GM03348 (cell line): ENCODE measurements around the gene SMLR1.
A peak's percentile ranks its signal among the peaks of the same experiment; 100 is the strongest.

Experiments used
- DNase-seq: peaks from one replicate; pipeline ENCODE4 v3.0.0; 2012; ENCODE audit warnings: low spot score

SMLR1 gene

GRCh38 chr6:130851026-130851425, 23.8 kb downstream of the SMLR1 start:
- no peak for DNase-seq

GRCh38 chr6:130852844-130853554, 25.8 kb downstream of the SMLR1 start:
- DNase-seq: no peak

- DNase-seq: peak; percentile 62
Measured at GRCh38 chr6:130853555-130854183, 26.5 kb downstream of the SMLR1 start.

GRCh38 chr6:130858054-130858453, 30.8 kb downstream of the SMLR1 start:
- DNase-seq: no peak

GRCh38 chr6:130858498-130859160, 31.4 kb downstream of the SMLR1 start:
- no peak for DNase-seq

- DNase-seq: no peak
Measured at GRCh38 chr6:130859161-130859867, 32.1 kb downstream of the SMLR1 start.

- DNase-seq: no peak
Measured at GRCh38 chr6:130862370-130862769, 35.2 kb downstream of the SMLR1 start.

- no peak for DNase-seq
Measured at GRCh38 chr6:130863415-130864230, 36.4 kb downstream of the SMLR1 start.

- no peak for DNase-seq
Measured at GRCh38 chr6:130864344-130864743, 37.1 kb downstream of the SMLR1 start.

GRCh38 chr6:130865793-130866192, 38.6 kb downstream of the SMLR1 start:
- DNase-seq: no peak

GRCh38 chr6:130869681-130870080, 42.5 kb downstream of the SMLR1 start:
- no peak for DNase-seq

GRCh38 chr6:130870179-130870880, 43.1 kb downstream of the SMLR1 start:
- no peak for DNase-seq

GRCh38 chr6:130872250-130873095, 45.3 kb downstream of the SMLR1 start:
- peak; percentile 72 for DNase-seq

GRCh38 chr6:130873746-130874145, 46.5 kb downstream of the SMLR1 start:
- no peak for DNase-seq

GRCh38 chr6:130879826-130880225, 52.6 kb downstream of the SMLR1 start:
- no peak for DNase-seq

GRCh38 chr6:130882370-130882769, 55.2 kb downstream of the SMLR1 start:
- no peak for DNase-seq

GRCh38 chr6:130885392-130886192, 58.4 kb downstream of the SMLR1 start:
- peak; percentile 75 for DNase-seq
